AG04449 (cell line): ENCODE results near the gene UNC13C.

ENCODE experiments used
- CTCF ChIA-PET: fragments of 350-600 bp; formaldehyde crosslinking; extraction: SDS; loops from one replicate; lab custom pipeline; 2021; ENCODE audit warnings: antibody characterized with exemption; lab: Yijun Ruan, JAX
- POLR2A ChIA-PET: fragments of 400-600, 350-600 bp; formaldehyde crosslinking; extraction: SDS; loops from one replicate; lab custom pipeline; 2020; ENCODE audit warnings: antibody characterized with exemption, inconsistent platforms; lab: Yijun Ruan, JAX
- DNase-seq: peaks from one replicate; pipeline ENCODE4 v3.0.0-alpha.2; 2010; ENCODE audit warnings: low read depth, low spot score
- H3K4me3 ChIP-seq: 2 replicates; pipeline ENCODE4 v1.5.1; 2011; ENCODE audit warnings: low read depth, mild to moderate bottlenecking, control low read depth, low read length
- TF ChIP-seq, protein P1 (sequence below): IDR thresholded peaks from one replicate; pipeline ENCODE4 v1.5.1; 2011; ENCODE audit warnings: mild to moderate bottlenecking, moderate library complexity, low read length, control low read depth, inconsistent platforms; ENCODE audit not compliant: insufficient read depth; ENCODE audit errors: missing control alignments

The UNC13C gene

DNA sequence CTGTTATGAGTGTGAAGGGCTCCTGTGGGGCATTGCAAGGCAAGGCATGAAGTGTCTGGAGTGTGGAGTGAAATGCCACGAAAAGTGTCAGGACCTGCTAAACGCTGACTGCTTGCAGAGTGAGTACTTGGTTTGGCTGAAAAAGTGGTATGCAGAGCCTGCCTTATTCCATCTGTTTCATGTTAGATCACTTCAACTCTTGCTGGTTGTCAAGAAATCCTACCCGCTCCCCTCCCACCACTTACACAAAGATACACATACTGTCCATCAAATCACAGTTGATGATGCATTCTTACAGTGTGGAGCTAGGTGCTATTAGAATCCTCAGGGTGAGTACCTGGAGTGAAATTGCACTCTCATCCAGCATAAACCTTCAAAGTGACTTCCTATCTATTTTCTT is 272.1 kb downstream of the UNC13C start:
- DNase-seq: no peak

DNA sequence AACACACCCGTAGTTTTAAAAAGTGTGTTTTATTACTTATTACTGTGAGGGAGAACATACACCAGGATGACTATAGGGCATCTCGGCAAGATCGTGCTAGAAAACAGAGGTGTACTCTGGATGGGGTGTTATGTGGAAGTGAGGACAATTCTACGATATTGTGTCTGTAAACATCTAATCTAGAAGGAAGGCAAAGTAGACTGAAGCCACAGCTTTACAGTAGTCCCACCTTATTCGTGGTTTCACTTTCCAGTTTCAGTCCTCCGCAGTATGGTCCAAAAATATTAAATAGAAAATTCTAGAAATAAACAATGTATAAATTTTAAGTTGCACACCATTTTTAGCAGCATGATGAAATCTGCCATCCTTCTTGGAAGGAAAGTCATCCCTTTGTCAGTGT is 277.9 kb downstream of the UNC13C start:
- TF ChIP-seq, protein P1, sequence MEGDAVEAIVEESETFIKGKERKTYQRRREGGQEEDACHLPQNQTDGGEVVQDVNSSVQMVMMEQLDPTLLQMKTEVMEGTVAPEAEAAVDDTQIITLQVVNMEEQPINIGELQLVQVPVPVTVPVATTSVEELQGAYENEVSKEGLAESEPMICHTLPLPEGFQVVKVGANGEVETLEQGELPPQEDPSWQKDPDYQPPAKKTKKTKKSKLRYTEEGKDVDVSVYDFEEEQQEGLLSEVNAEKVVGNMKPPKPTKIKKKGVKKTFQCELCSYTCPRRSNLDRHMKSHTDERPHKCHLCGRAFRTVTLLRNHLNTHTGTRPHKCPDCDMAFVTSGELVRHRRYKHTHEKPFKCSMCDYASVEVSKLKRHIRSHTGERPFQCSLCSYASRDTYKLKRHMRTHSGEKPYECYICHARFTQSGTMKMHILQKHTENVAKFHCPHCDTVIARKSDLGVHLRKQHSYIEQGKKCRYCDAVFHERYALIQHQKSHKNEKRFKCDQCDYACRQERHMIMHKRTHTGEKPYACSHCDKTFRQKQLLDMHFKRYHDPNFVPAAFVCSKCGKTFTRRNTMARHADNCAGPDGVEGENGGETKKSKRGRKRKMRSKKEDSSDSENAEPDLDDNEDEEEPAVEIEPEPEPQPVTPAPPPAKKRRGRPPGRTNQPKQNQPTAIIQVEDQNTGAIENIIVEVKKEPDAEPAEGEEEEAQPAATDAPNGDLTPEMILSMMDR: no peak
- H3K4me3 ChIP-seq: no peak overlapping the region
- POLR2A ChIA-PET: no interaction called here
- no peak for DNase-seq
- CTCF ChIA-PET: no interaction called here

More for the DNA sequence above, 272.1 kb downstream of the UNC13C start:
- ChIA-PET CTCF (no interaction called here), POLR2A (no interaction called here)
- TF ChIP-seq, protein P1: no peak
- H3K4me3 ChIP-seq: no peak overlapping the region

- TF ChIP-seq, protein P1: no peak
- DNase-seq: no peak
- H3K4me3 ChIP-seq: no peak overlapping the region
- ChIA-PET POLR2A (no interaction called here), CTCF (no interaction called here)
These were observed 295.7 kb downstream of the UNC13C start for GRCh38 chr15:54273928-54274327.

DNA sequence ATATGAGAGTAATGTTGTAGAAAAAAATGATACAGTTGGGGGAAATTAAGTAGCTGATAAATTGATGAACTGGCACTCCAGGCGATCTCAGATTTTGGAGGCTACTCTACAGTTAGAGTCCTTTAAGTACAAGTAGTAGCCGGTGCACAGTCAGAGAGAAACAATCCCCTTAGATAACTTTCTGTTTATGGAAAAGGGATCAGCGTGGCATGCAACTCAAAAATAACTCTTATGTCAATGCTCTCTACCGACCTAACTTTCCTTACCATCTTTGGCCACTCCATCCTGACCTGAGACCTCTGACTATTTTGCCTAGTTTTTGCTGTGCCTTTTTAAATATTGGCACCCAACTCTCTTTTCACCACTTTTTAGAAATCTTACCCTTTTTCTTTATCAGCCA is 299.6 kb downstream of the UNC13C start:
- H3K4me3 ChIP-seq: no peak overlapping the region
- DNase-seq: no peak
- ChIA-PET CTCF (no interaction called here), POLR2A (no interaction called here)
- TF ChIP-seq, protein P1: no peak

DNA sequence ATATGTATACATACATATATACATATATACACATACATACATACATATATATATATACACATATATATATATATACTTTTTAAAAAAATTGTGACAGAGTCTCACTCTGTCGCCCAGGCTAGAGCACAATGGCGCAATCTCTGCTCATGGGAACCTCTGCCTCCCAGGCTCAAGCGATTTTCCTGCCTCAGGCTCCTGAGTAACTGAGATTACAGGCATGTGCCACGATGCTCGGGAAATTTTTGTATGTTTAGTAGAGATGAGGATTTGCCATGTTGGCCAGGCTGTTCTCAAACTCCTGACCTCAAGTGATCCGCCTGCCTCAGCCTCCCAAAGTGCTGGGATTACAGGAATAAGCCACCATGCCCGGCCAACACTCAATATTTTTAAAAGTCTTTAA is 302.5 kb downstream of the UNC13C start:
- ChIA-PET CTCF (no interaction called here), POLR2A (no interaction called here)
- H3K4me3 ChIP-seq: no peak overlapping the region
- TF ChIP-seq, protein P1: no peak
- no peak for DNase-seq

- TF ChIP-seq, protein P1: no peak
- CTCF ChIA-PET: no interaction called here
- POLR2A ChIA-PET: no interaction called here
- no peak for DNase-seq
- H3K4me3 ChIP-seq: no peak overlapping the region
These were observed 304.1 kb downstream of the UNC13C start for GRCh38 chr15:54282228-54282836.
